Measurements from ENCODE around the gene SEMA3G.

Gene SEMA3G

DNA sequence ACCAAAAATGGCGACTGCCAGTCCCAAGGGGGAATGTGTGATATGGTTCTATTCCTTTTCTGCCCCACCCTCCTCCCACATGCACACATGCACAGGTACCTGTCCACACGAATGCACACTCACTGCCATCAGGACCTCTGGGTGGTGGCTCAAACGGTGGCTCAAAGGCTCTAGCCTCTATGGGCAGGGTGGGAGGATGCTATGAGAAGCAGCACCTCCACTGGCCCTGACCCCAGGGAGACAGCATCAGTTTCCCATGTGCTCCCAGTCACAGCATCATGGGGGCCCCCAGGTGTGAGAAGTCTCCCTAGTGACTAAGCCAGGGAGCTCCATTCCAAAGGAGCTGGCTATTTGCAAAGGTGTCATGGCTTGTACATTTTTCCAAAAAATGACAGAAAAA, 15.9 kb downstream of the SEMA3G start:
- no peak overlapping the region for H3K23ac ChIP-seq (ENCODE audit: low read length in 2 of 2)
- H3K18ac ChIP-seq (ENCODE audit: low read depth in 1 of 2, low read length in 2 of 2), result no peak overlapping the region
- H2BK12ac ChIP-seq (ENCODE audit: low read length in 2 of 2), result no peak overlapping the region
- no peak overlapping the region for H2BK120ac ChIP-seq (ENCODE audit: low read depth, low read length)
- H3K4me2 ChIP-seq (ENCODE audit: low read length, poor library complexity, severe bottlenecking), result no peak overlapping the region
- H2BK5ac ChIP-seq (ENCODE audit: low read depth, low read length, poor library complexity, severe bottlenecking), result no peak overlapping the region
- no peaks in the 10 kb centered on the region for H3K36me3 ChIP-seq (ENCODE audit: control insufficient read depth in 1 of 2, insufficient read depth in 2 of 2, low read depth in 1 of 2, low read length in 2 of 2)
- no peak overlapping the region for H3K4ac ChIP-seq (ENCODE audit: low read depth in 1 of 2, low read length in 2 of 2)
- no peaks in the 10 kb centered on the region for H3K79me1 ChIP-seq (replicated peaks; ENCODE audit: low read length, poor library complexity, severe bottlenecking)
- no peak overlapping the region for H3K4me3 ChIP-seq (ENCODE audit: insufficient read depth in 1 of 2, low read depth in 1 of 2, low read length in 2 of 2)
- no peak overlapping the region for H2BK15ac ChIP-seq (ENCODE audit: low read depth, poor library complexity, severe bottlenecking)
- H3K9me3 ChIP-seq (ENCODE audit: control insufficient read depth, low read length), result no peaks in the 10 kb centered on the region
- no peak overlapping the region for H3K27ac ChIP-seq (ENCODE audit: low read length, poor library complexity, severe bottlenecking)
- no peak overlapping the region for H2AK5ac ChIP-seq (ENCODE audit: low read length, severe bottlenecking)
- H3K4me1 ChIP-seq (ENCODE audit: control insufficient read depth, insufficient read depth, low read depth, low read length), result no peaks in the 10 kb centered on the region
- H4K91ac ChIP-seq (ENCODE audit: low read length), result no peak overlapping the region
- no peak overlapping the region for H2AFZ ChIP-seq (ENCODE audit: low read depth, low read length)
- H3K14ac ChIP-seq (ENCODE audit: low read length in 2 of 2), result no peak overlapping the region
- no peak overlapping the region for H3K9ac ChIP-seq (ENCODE audit: low read length)
- peaks cover 0 to 16% of the 10 kb centered on the region in 2 experiments for H3K27me3 ChIP-seq (ENCODE audit: control insufficient read depth in 1 of 2, insufficient read depth in 1 of 2, low read length in 2 of 2)
- DNase-seq, result no peak
- WGBS, result 40% methylated on average over 3 of the region's 3 CpGs
- H4K8ac ChIP-seq (ENCODE audit: low read length), result no peak overlapping the region

DNA sequence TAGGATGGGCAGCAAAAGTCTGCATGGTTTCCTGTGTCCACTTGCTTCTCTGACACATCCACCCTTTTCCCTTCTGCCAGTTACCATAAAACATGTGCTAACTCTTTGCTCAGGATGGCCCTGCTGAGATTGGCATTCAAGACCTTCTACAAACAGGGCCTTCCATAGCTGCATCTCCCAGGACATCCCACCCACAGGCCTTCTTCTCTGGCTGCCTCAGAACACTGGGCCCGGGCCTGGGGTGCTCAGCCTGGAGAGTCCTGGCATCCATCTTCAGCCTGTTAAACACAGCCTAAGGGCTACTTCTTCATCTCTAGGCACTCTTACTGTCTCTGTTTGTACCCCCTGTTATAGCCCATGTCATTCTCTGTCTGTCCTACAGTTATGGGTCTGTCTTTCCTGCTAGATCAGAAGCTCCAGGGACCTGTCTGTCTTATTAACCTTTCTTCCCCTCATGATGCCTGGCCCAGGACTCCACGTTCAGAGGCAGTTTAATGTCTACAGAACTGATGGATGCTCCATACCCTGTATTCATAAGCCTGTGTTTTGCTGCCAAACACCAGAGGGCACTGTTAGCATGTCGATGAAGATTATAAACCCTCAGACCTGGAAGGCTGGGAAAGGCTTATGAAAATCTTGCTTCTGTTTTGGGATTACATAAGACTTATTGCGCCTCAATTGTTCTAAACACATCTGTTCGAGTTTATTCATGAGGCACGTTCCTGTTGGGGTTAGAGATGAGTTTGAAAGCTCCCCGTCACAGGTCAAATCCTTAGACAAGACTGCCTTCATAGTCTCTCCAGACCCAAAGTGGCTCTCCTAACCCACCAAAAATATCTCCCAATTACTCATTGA, 16.5 kb downstream of the SEMA3G start:
- WGBS, result 16% methylated on average over 6 of the region's 7 CpGs
- no peak overlapping the region for H3K4me3 ChIP-seq (ENCODE audit: insufficient read depth in 1 of 2, low read depth in 1 of 2, low read length in 2 of 2)
- H4K91ac ChIP-seq (ENCODE audit: low read length), result no peak overlapping the region
- H3K23ac ChIP-seq (ENCODE audit: low read length in 2 of 2), result no peak overlapping the region
- H2BK12ac ChIP-seq (ENCODE audit: low read length in 2 of 2), result no peak overlapping the region
- H2AK5ac ChIP-seq (ENCODE audit: low read length, severe bottlenecking), result no peak overlapping the region
- H2AFZ ChIP-seq (ENCODE audit: low read depth, low read length), result no peak overlapping the region
- no peak overlapping the region for H2BK5ac ChIP-seq (ENCODE audit: low read depth, low read length, poor library complexity, severe bottlenecking)
- H4K8ac ChIP-seq (ENCODE audit: low read length), result no peak overlapping the region
- no peak overlapping the region for H2BK120ac ChIP-seq (ENCODE audit: low read depth, low read length)
- no peaks in the 10 kb centered on the region for H3K79me1 ChIP-seq (replicated peaks; ENCODE audit: low read length, poor library complexity, severe bottlenecking)
- H3K27ac ChIP-seq (ENCODE audit: low read length, poor library complexity, severe bottlenecking), result no peak overlapping the region
- H3K27me3 ChIP-seq (ENCODE audit: control insufficient read depth in 1 of 2, insufficient read depth in 1 of 2, low read length in 2 of 2), result peaks cover 0 to 16% of the 10 kb centered on the region in 2 experiments
- H2BK15ac ChIP-seq (ENCODE audit: low read depth, poor library complexity, severe bottlenecking), result no peak overlapping the region
- no peaks in the 10 kb centered on the region for H3K9me3 ChIP-seq (ENCODE audit: control insufficient read depth, low read length)
- no peaks in the 10 kb centered on the region for H3K4me1 ChIP-seq (ENCODE audit: control insufficient read depth, insufficient read depth, low read depth, low read length)
- no peak overlapping the region for H3K9ac ChIP-seq (ENCODE audit: low read length)
- no peak overlapping the region for H3K4me2 ChIP-seq (ENCODE audit: low read length, poor library complexity, severe bottlenecking)
- H3K14ac ChIP-seq (ENCODE audit: low read length in 2 of 2), result no peak overlapping the region
- H3K18ac ChIP-seq (ENCODE audit: low read depth in 1 of 2, low read length in 2 of 2), result no peak overlapping the region
- no peak overlapping the region for H3K4ac ChIP-seq (ENCODE audit: low read depth in 1 of 2, low read length in 2 of 2)
- DNase-seq, result peak; percentile 77
- no peaks in the 10 kb centered on the region for H3K36me3 ChIP-seq (ENCODE audit: control insufficient read depth in 1 of 2, insufficient read depth in 2 of 2, low read depth in 1 of 2, low read length in 2 of 2)

DNA sequence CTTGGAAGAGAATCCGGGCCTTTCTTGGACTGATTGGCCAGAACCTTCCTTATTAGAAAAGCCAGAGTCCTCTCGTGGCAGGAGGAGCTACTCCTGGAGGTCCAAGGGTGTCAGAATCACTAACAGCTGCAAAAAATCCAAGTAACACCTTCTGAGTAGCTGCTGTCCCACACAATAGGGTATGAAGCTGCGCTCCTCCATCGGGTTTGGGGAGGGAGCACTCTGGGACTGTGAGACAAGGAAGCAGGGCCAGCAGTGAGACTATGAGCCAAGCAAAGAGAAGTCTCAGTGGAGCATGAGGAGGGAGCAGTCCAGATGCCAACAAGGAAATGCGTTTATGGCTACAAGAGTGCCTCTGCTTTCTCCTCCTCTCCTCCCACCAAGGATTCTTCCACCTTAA, 21.7 kb downstream of the SEMA3G start:
- no peak overlapping the region for H4K8ac ChIP-seq (ENCODE audit: low read length)
- peaks cover 1% of the 10 kb centered on the region for H3K79me1 ChIP-seq (replicated peaks; ENCODE audit: low read length, poor library complexity, severe bottlenecking)
- no peak overlapping the region for H3K18ac ChIP-seq (ENCODE audit: low read depth in 1 of 2, low read length in 2 of 2)
- H3K23ac ChIP-seq (ENCODE audit: low read length in 2 of 2), result no peak overlapping the region
- no peak overlapping the region for H2BK120ac ChIP-seq (ENCODE audit: low read depth, low read length)
- H4K91ac ChIP-seq (ENCODE audit: low read length), result no peak overlapping the region
- no peak for DNase-seq
- no peak overlapping the region for H3K27ac ChIP-seq (ENCODE audit: low read length, poor library complexity, severe bottlenecking)
- no peaks in the 10 kb centered on the region for H3K4me1 ChIP-seq (ENCODE audit: control insufficient read depth, insufficient read depth, low read depth, low read length)
- H3K9me3 ChIP-seq (ENCODE audit: control insufficient read depth, low read length), result no peaks in the 10 kb centered on the region
- H3K14ac ChIP-seq (ENCODE audit: low read length in 2 of 2), result no peak overlapping the region
- H3K36me3 ChIP-seq (ENCODE audit: control insufficient read depth in 1 of 2, insufficient read depth in 2 of 2, low read depth in 1 of 2, low read length in 2 of 2), result peaks cover 5 to 7% of the 10 kb centered on the region in 2 experiments
- H3K4me2 ChIP-seq (ENCODE audit: low read length, poor library complexity, severe bottlenecking), result no peak overlapping the region
- H2BK5ac ChIP-seq (ENCODE audit: low read depth, low read length, poor library complexity, severe bottlenecking), result no peak overlapping the region
- 85% methylated on average over 4 of the region's 5 CpGs for WGBS
- H3K4me3 ChIP-seq (ENCODE audit: insufficient read depth in 1 of 2, low read depth in 1 of 2, low read length in 2 of 2), result no peak overlapping the region
- no peak overlapping the region for H2BK15ac ChIP-seq (ENCODE audit: low read depth, poor library complexity, severe bottlenecking)
- peak overlapping the region; percentile 36 for H3K9ac ChIP-seq (ENCODE audit: low read length)
- H2AFZ ChIP-seq (ENCODE audit: low read depth, low read length), result no peak overlapping the region
- H2BK12ac ChIP-seq (ENCODE audit: low read length in 2 of 2), result no peak overlapping the region
- no peak overlapping the region for H3K4ac ChIP-seq (ENCODE audit: low read depth in 1 of 2, low read length in 2 of 2)
- H2AK5ac ChIP-seq (ENCODE audit: low read length, severe bottlenecking), result no peak overlapping the region
- H3K27me3 ChIP-seq (ENCODE audit: control insufficient read depth in 1 of 2, insufficient read depth in 1 of 2, low read length in 2 of 2), result no peaks in the 10 kb centered on the region

DNA sequence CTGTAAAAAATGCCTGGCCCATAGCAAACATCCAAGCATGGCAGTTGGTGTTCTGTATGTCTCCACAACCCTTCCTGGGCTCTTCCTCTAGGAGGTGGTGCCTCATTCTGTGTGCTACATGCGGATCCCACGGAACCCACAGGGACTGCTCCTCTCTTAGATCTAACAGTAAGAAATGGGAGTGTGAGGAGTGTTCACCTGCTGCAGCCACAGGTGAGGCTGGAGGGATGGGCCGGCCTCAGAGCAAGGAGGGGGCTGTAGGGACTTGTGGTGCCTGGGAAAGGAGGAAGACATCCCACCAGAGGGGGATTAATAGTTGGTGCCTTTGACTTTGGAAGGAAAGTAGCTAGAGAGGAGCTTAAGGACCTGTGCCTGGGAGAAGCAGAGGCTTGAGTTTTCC, 22.2 kb downstream of the SEMA3G start:
- no peak overlapping the region for H2BK5ac ChIP-seq (ENCODE audit: low read depth, low read length, poor library complexity, severe bottlenecking)
- no peak overlapping the region for H2BK120ac ChIP-seq (ENCODE audit: low read depth, low read length)
- H4K91ac ChIP-seq (ENCODE audit: low read length), result no peak overlapping the region
- no peaks in the 10 kb centered on the region for H3K27me3 ChIP-seq (ENCODE audit: control insufficient read depth in 1 of 2, insufficient read depth in 1 of 2, low read length in 2 of 2)
- no peak overlapping the region for H3K4ac ChIP-seq (ENCODE audit: low read depth in 1 of 2, low read length in 2 of 2)
- WGBS, result 83% methylated on average over 3 of the region's 3 CpGs
- no peak overlapping the region for H3K27ac ChIP-seq (ENCODE audit: low read length, poor library complexity, severe bottlenecking)
- H2BK15ac ChIP-seq (ENCODE audit: low read depth, poor library complexity, severe bottlenecking), result no peak overlapping the region
- H3K36me3 ChIP-seq (ENCODE audit: control insufficient read depth in 1 of 2, insufficient read depth in 2 of 2, low read depth in 1 of 2, low read length in 2 of 2), result peaks cover 5 to 8% of the 10 kb centered on the region in 2 experiments
- no peak overlapping the region for H3K23ac ChIP-seq (ENCODE audit: low read length in 2 of 2)
- no peak overlapping the region for H3K4me3 ChIP-seq (ENCODE audit: insufficient read depth in 1 of 2, low read depth in 1 of 2, low read length in 2 of 2)
- H3K18ac ChIP-seq (ENCODE audit: low read depth in 1 of 2, low read length in 2 of 2), result no peak overlapping the region
- no peak overlapping the region for H2BK12ac ChIP-seq (ENCODE audit: low read length in 2 of 2)
- DNase-seq, result no peak
- H2AK5ac ChIP-seq (ENCODE audit: low read length, severe bottlenecking), result no peak overlapping the region
- H3K9me3 ChIP-seq (ENCODE audit: control insufficient read depth, low read length), result no peaks in the 10 kb centered on the region
- H3K4me1 ChIP-seq (ENCODE audit: control insufficient read depth, insufficient read depth, low read depth, low read length), result no peaks in the 10 kb centered on the region
- H4K8ac ChIP-seq (ENCODE audit: low read length), result no peak overlapping the region
- H3K79me1 ChIP-seq (replicated peaks; ENCODE audit: low read length, poor library complexity, severe bottlenecking), result peaks cover 1% of the 10 kb centered on the region
- no peak overlapping the region for H3K14ac ChIP-seq (ENCODE audit: low read length in 2 of 2)
- no peak overlapping the region for H2AFZ ChIP-seq (ENCODE audit: low read depth, low read length)
- H3K9ac ChIP-seq (ENCODE audit: low read length), result no peak overlapping the region
- H3K4me2 ChIP-seq (ENCODE audit: low read length, poor library complexity, severe bottlenecking), result no peak overlapping the region

Data from mesenchymal stem cell (in vitro differentiated cells and primary cell).